HG03521 (cell line): Measurements from ENCODE around the gene SMARCA4.
"Not testable (repeated sequence)": the region's sequence is repeated elsewhere in the genome, so short reads cannot be mapped to it uniquely, and the experiment has no call there.

Source experiments
- ATAC-seq: cut with Tn5 transposase; IDR thresholded peaks from one replicate; pipeline ENCODE4 v1.9.1; 2021; ENCODE audit warnings: mild to moderate bottlenecking, moderate library complexity; ENCODE audit not compliant: unreplicated experiment

Gene SMARCA4

GRCh38 chr19:10975374-10976130 is 14.7 kb downstream of the SMARCA4 start:
- ATAC-seq: no peak

- no peak for ATAC-seq
Measured at GRCh38 chr19:10976131-10976892, 15.5 kb downstream of the SMARCA4 start.

- ATAC-seq: no peak
Measured at GRCh38 chr19:10977742-10978092, 16.9 kb downstream of the SMARCA4 start.

- no peak for ATAC-seq
Measured at GRCh38 chr19:10979951-10980381, 19.1 kb downstream of the SMARCA4 start.

- no peak for ATAC-seq
Measured at GRCh38 chr19:10981252-10981895, 20.5 kb downstream of the SMARCA4 start.

GRCh38 chr19:10983026-10983425 is 22.2 kb downstream of the SMARCA4 start:
- ATAC-seq: no peak

- ATAC-seq: no peak
Measured at GRCh38 chr19:10984166-10984735, 23.4 kb downstream of the SMARCA4 start.

GRCh38 chr19:10985502-10985901 is 24.7 kb downstream of the SMARCA4 start:
- no peak for ATAC-seq

- no peak for ATAC-seq
Measured at GRCh38 chr19:10986301-10987127, 25.7 kb downstream of the SMARCA4 start.

- no peak for ATAC-seq
Measured at GRCh38 chr19:10987571-10988297, 26.9 kb downstream of the SMARCA4 start.

GRCh38 chr19:10988380-10988779 is 27.6 kb downstream of the SMARCA4 start:
- ATAC-seq: no peak

GRCh38 chr19:10988921-10989320 is 28.1 kb downstream of the SMARCA4 start:
- ATAC-seq: no peak

- no peak for ATAC-seq
Measured at GRCh38 chr19:10991076-10991475, 30.2 kb downstream of the SMARCA4 start.

GRCh38 chr19:10991521-10992081 is 30.8 kb downstream of the SMARCA4 start:
- no peak for ATAC-seq

- ATAC-seq: not testable (repeated sequence)
Measured at GRCh38 chr19:10992174-10992573, 31.3 kb downstream of the SMARCA4 start.

GRCh38 chr19:10995926-10996600 is 35.2 kb downstream of the SMARCA4 start:
- no peak for ATAC-seq

GRCh38 chr19:10998045-10998533 is 37.3 kb downstream of the SMARCA4 start:
- no peak for ATAC-seq

GRCh38 chr19:10998666-10999065 is 37.8 kb downstream of the SMARCA4 start:
- no peak for ATAC-seq

GRCh38 chr19:11005521-11005920 is 44.7 kb downstream of the SMARCA4 start:
- ATAC-seq: no peak
